ENCODE data around the gene BBC3. TPM values are rescaled to one million over a fixed set of nuclear protein-coding genes. Genes with fewer than 3 reads are reported as not detected.

BBC3 gene
- total and polyA plus RNA-seq, 2 experiments from 2014 or later = 6.3 to 14.6 TPM

DNA sequence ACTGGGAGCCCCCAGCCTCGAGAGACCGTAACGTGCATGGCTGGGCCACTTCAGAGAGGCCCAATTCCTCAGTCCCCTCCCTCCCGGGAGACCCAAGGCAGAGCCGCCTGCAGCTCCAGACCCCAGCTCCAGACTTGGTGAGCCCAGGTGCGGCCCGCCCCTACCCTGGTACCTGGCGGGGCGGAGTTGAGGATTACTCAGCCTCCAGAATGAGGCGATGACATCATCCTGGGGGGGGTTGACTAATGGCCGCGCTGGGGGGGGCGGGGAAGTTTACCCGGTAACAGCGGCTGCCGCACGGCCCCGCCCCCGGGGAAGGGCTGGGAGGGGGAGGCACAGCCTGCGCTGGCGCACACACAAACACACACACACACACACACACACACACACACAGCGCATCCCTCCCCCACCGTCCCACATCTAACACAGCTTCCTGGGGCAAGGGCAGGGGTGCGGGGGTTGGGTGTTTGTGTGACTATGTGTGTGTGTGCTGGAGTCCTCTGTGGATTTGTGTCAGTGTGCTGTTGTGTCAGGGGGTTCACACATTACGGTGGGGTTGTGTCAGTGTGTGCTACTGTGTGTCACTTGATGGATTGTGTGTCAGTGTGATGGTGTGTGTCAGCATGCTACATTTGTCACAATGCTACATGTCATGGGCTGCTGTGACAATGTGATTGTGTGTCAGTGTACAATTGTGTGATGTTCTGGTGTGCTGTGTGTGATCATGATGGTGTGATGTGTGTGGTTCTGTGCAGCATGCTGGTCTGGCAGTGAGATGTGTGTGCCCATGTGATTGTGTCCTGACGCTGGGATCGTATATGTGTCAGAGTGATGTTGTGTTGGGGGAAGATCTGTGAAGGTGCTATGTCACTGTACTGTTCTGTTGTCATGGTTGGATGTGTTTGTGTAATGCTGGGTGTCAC is 10.3 kb upstream of the BBC3 start:
- H3F3A ChIP-seq (ENCODE audit: insufficient read depth) = peaks cover 23% of the 10 kb centered on the region
- peak overlapping the region; percentile 32 for H3K9ac ChIP-seq
- WGBS, 2 experiments (ENCODE audit: low coverage in 1 of 2, low lambda C conversion rate in 2 of 2, missing lambda C conversion rate in 2 of 2) = 13 to 18% methylated on average over 13 to 22 of the region's 27 CpGs
- no peaks in the 10 kb centered on the region for H3K36me3 ChIP-seq (ENCODE audit: low read depth)
- H3K4me1 ChIP-seq (ENCODE audit: insufficient read depth) = peaks cover 14% of the 10 kb centered on the region
- no peaks in the 10 kb centered on the region for H3K9me3 ChIP-seq (ENCODE audit: low read depth)
- H3K4me2 ChIP-seq (ENCODE audit: unreplicated experiment) = peak overlapping the region; percentile 48
- H2AFZ ChIP-seq = no peak overlapping the region
- no peaks in the 10 kb centered on the region for H4K20me1 ChIP-seq (ENCODE audit: insufficient read depth)
- H3K27me3 ChIP-seq (replicated peaks; ENCODE audit: insufficient read depth) = no peaks in the 10 kb centered on the region
- H3K79me2 ChIP-seq (ENCODE audit: insufficient read depth) = no peaks in the 10 kb centered on the region
- H3K27ac ChIP-seq = no peak overlapping the region
- in situ Hi-C loops (cut with MboI) = no loop called here
- peak; percentile 91 for DNase-seq
- no peaks in the 10 kb centered on the region for H3K9me2 ChIP-seq (ENCODE audit: insufficient read depth)
- peak overlapping the region; percentile 27; the same call in 1 of the 2 replicates for H3K4me3 ChIP-seq
- no peak for TF ChIP-seq EZH2 (IDR thresholded peaks at IDR 0.05; ENCODE audit: insufficient read depth, poor library complexity, severe bottlenecking)
- TF ChIP-seq EZH2phosphoT487 (IDR thresholded peaks at IDR 0.05; ENCODE audit: insufficient read depth, low read depth) = no peak

DNA sequence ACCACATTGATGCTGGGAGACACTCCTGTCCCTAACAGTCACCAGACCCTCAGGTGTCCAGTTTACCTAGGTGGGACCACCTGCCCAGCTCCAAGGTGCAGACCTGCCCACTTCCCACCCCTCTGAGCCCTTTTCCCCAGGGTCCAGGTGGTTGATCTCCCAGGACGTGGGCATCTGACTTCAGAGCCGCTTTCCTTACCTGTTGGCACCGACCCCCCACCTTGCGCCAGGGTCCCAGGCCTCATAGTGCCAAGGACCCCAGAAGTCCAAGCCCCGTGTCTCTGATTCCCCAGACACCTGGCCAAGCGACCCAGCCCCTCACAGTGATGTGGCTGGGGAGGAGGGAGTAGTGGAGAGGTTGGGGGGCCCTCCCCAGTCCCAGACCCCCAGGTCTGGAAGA is 9.6 kb upstream of the BBC3 start:
- Histone ChIP-seq H3K27me3 (replicated peaks; ENCODE audit: insufficient read depth) (no peaks in the 10 kb centered on the region), H3K9ac (no peak overlapping the region), H3K4me1 (ENCODE audit: insufficient read depth) (peaks cover 14% of the 10 kb centered on the region), H3K9me3 (ENCODE audit: low read depth) (no peaks in the 10 kb centered on the region), H3K4me2 (ENCODE audit: unreplicated experiment) (no peak overlapping the region), H3K36me3 (ENCODE audit: low read depth) (no peaks in the 10 kb centered on the region), H3K9me2 (ENCODE audit: insufficient read depth) (no peaks in the 10 kb centered on the region), H3K79me2 (ENCODE audit: insufficient read depth) (no peaks in the 10 kb centered on the region), H3K27ac (no peak overlapping the region), H2AFZ (no peak overlapping the region), H4K20me1 (ENCODE audit: insufficient read depth) (no peaks in the 10 kb centered on the region), H3K4me3 (no peak overlapping the region), H3F3A (ENCODE audit: insufficient read depth) (peaks cover 23% of the 10 kb centered on the region)
- DNase-seq = no peak
- WGBS, 2 experiments (ENCODE audit: low coverage in 1 of 2, low lambda C conversion rate in 2 of 2, missing lambda C conversion rate in 2 of 2) = 46 to 51% methylated on average over 6 of the region's 6 CpGs
- in situ Hi-C loops (cut with MboI) = no loop called here
- no peak for TF ChIP-seq EZH2 (IDR thresholded peaks at IDR 0.05; ENCODE audit: insufficient read depth, poor library complexity, severe bottlenecking)
- TF ChIP-seq EZH2phosphoT487 (IDR thresholded peaks at IDR 0.05; ENCODE audit: insufficient read depth, low read depth) = no peak

DNA sequence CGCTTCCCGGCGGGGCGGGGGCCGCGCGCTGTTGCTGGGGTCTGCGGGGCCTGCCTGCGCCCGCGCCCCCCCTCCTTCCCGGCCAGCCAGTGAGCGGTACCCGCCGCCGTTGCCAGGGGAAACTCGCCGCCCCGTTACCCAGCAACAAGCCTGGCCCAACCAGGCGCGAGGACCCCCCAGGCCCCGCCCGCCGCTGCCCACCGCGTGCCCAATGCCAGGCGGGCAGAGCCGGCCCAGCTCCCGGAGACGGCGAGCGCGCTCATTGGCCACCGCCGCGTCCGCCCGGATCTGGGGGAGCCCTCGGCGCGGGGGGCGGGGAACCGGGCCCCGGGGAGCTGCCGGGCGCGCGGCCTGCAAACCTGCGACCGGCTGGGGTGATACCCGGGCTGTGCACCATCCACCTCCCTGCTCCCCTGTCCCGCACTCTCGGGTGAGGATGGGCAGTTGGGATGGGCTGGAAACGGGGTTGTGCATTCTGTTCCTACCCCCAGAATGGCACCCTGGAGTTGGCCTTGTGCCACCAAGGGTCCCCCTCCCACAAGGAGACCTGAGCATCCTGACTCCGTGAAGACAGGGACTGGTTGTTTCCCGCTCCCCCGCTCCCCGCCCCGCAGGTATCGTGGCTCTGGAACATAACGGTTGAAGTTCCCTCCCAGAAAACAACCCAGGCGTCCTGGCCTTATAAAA is 8.8 kb upstream of the BBC3 start:
- in situ Hi-C loops (cut with MboI) = no loop called here
- no peaks in the 10 kb centered on the region for H3K36me3 ChIP-seq (ENCODE audit: low read depth)
- TF ChIP-seq EZH2phosphoT487 (IDR thresholded peaks at IDR 0.05; ENCODE audit: insufficient read depth, low read depth) (no peak), EZH2 (IDR thresholded peaks at IDR 0.05; ENCODE audit: insufficient read depth, poor library complexity, severe bottlenecking) (no peak)
- 6 to 8% methylated on average over 27 to 34 of the region's 62 CpGs for WGBS, 2 experiments (ENCODE audit: low coverage in 1 of 2, low lambda C conversion rate in 2 of 2, missing lambda C conversion rate in 2 of 2)
- peak; percentile 60 for DNase-seq
- H3K4me1 ChIP-seq (ENCODE audit: insufficient read depth) = peaks cover 14% of the 10 kb centered on the region
- H3K9me2 ChIP-seq (ENCODE audit: insufficient read depth) = no peaks in the 10 kb centered on the region
- H3K27ac ChIP-seq = no peak overlapping the region
- H3K79me2 ChIP-seq (ENCODE audit: insufficient read depth) = no peaks in the 10 kb centered on the region
- H3K4me3 ChIP-seq = peak overlapping the region; percentile 51
- H4K20me1 ChIP-seq (ENCODE audit: insufficient read depth) = no peaks in the 10 kb centered on the region
- peaks cover 23% of the 10 kb centered on the region for H3F3A ChIP-seq (ENCODE audit: insufficient read depth)
- peak overlapping the region; percentile 18 for H3K4me2 ChIP-seq (ENCODE audit: unreplicated experiment)
- no peaks in the 10 kb centered on the region for H3K9me3 ChIP-seq (ENCODE audit: low read depth)
- no peak overlapping the region for H3K9ac ChIP-seq
- H3K27me3 ChIP-seq (replicated peaks; ENCODE audit: insufficient read depth) = no peaks in the 10 kb centered on the region
- peak overlapping the region; percentile 47 for H2AFZ ChIP-seq

DNA sequence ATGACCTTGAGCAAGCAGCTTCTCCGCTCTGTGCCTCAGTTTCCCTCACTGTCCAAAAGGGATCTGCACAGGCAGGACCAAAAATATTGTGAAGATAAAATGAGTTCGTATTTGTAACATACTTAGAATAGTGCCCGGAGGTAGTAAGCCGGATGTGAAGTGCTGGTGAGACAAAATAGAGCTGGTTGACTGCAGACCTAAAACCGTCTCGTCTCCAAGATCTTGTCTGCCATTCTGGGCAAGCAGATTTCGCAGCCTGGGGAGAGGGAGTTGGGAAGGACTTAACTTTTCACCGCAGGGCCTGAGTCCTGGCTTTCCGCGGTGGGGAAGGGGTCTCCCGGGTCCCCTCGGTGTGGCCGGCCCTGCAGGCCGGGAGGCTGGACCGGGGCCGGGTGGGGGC is 8.2 kb upstream of the BBC3 start:
- in situ Hi-C loops (cut with MboI) = no loop called here
- WGBS, 2 experiments (ENCODE audit: low coverage in 1 of 2, low lambda C conversion rate in 2 of 2, missing lambda C conversion rate in 2 of 2) = 30 to 37% methylated on average over 11 to 12 of the region's 16 CpGs
- Histone ChIP-seq H3K27me3 (replicated peaks; ENCODE audit: insufficient read depth) (no peaks in the 10 kb centered on the region), H3F3A (ENCODE audit: insufficient read depth) (peaks cover 23% of the 10 kb centered on the region), H3K27ac (no peak overlapping the region), H3K4me3 (peak overlapping the region; percentile 51; the same call in 1 of the 2 replicates), H3K36me3 (ENCODE audit: low read depth) (no peaks in the 10 kb centered on the region), H3K9me2 (ENCODE audit: insufficient read depth) (no peaks in the 10 kb centered on the region), H4K20me1 (ENCODE audit: insufficient read depth) (no peaks in the 10 kb centered on the region), H3K79me2 (ENCODE audit: insufficient read depth) (no peaks in the 10 kb centered on the region), H3K9me3 (ENCODE audit: low read depth) (no peaks in the 10 kb centered on the region), H3K4me2 (ENCODE audit: unreplicated experiment) (peak overlapping the region; percentile 18), H2AFZ (peak overlapping the region; percentile 47; the same call in 1 of the 2 replicates), H3K9ac (no peak overlapping the region), H3K4me1 (ENCODE audit: insufficient read depth) (peaks cover 14% of the 10 kb centered on the region)
- no peak for TF ChIP-seq EZH2 (IDR thresholded peaks at IDR 0.05; ENCODE audit: insufficient read depth, poor library complexity, severe bottlenecking)
- TF ChIP-seq EZH2phosphoT487 (IDR thresholded peaks at IDR 0.05; ENCODE audit: insufficient read depth, low read depth) = no peak
- DNase-seq = peak; percentile 29

Measured in GM23248 (cell line).